Stimulated activated CD8-positive, alpha-beta memory T cell treated with anti-CD3 and anti-CD28 coated beads, Interleukin-15, amount 100 ng/mL, for 1 hour (primary cell): ENCODE measurements around the gene ANKRD12.
"Not testable (repeated sequence)": the region's sequence is repeated elsewhere in the genome, so short reads cannot be mapped to it uniquely, and the experiment has no call there.

ENCODE experiments used
- DNase-seq: peaks from one replicate; pipeline ENCODE4 v3.0.0-alpha.2; 2020; ENCODE audit warnings: low read depth

The ANKRD12 gene

GRCh38 chr18:9136315-9137155 lies at the start of gene ANKRD12:
Gene ANKRD12, plus strand, starts transcription at chr18:9136781. Its CDS starts 45,652 bp downstream, at chr18:9182433.
- DNase-seq: peak; percentile 93

DNA sequence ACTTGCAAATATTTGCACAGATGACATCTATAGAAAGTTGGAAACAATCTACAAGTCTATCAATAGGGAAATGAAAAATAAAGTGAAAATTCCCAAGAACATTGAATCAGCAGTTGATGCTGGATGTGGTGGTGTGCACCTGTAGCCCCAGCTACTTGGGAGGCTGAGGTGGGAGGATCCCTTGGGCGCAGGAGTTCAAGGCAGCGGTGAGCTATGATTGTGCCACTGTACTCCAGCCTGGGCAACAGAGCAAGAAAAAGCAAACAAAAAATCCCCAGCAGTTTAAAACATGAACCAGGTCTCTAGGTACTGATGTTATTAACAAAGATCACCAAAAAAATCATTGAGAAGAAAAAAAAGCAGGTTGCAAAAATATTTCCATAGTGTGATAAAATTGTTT lies 49.4 kb upstream of the ANKRD12 start:
- DNase-seq: no peak

GRCh38 chr18:9088252-9088651 lies 48.3 kb upstream of the ANKRD12 start:
- DNase-seq: no peak

- DNase-seq: not testable (repeated sequence)
Observed at GRCh38 chr18:9088727-9089126, 47.9 kb upstream of the ANKRD12 start.

DNA sequence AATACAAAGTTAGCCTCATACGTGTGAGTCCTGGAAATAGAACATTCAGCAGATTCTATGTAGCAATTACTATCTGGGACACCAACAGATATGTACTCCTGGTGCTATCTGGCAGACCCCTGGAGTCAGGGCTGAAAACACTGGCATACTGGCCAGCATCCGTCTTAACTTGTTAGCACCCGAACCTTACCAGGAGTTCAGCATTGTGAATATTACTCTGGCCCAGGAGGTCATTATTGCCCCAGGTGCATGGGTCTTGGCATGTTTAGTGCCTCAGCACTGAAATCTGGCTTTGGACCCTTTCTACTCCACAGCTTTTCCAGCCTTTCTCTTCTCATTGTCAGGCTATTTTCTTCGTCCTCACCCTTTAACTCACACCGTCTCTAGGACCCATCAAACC lies 46.0 kb upstream of the ANKRD12 start:
- no peak for DNase-seq

DNA sequence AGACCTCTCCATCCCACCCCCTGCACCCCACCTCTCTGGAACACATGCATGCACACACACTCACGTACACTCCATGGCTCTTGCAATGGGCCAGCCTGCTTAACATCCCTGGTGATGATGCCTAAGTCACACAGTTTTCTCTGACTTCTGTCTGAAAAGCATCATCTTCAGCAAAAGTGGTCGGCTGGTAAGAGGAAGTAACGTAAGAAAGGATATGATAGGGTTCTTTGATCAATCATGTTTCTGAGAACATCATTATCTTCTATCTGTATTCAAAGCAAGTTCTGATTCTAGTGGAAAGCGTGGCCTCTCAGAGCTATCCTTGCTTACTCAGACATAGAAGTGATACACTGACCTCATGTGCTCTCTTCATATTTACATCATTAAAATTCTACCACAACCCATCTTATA lies 45.5 kb upstream of the ANKRD12 start:
- no peak for DNase-seq

DNA sequence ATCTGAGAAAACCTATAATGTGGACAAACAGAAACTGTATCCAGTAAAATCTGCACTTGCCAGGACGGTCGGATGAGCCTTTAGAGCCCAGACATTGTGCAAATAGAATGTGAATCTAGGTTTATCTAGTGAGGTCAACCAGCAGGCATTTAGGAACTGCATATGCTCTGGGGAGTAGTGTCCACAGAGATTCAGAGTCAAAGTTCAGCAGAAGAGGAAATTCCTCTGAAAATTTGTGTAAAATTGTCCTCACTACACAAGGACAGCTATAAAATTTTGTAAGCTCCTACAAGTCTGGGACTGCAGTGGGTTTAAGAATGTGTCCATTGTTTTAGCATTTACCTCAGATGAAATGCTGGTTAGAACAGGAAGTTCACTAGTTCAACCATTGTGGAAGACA lies 43.9 kb upstream of the ANKRD12 start:
- no peak for DNase-seq

GRCh38 chr18:9093109-9093508 lies 43.5 kb upstream of the ANKRD12 start:
- not testable (repeated sequence) for DNase-seq

- no peak for DNase-seq
Observed at GRCh38 chr18:9094307-9095226, 42.0 kb upstream of the ANKRD12 start.

DNA sequence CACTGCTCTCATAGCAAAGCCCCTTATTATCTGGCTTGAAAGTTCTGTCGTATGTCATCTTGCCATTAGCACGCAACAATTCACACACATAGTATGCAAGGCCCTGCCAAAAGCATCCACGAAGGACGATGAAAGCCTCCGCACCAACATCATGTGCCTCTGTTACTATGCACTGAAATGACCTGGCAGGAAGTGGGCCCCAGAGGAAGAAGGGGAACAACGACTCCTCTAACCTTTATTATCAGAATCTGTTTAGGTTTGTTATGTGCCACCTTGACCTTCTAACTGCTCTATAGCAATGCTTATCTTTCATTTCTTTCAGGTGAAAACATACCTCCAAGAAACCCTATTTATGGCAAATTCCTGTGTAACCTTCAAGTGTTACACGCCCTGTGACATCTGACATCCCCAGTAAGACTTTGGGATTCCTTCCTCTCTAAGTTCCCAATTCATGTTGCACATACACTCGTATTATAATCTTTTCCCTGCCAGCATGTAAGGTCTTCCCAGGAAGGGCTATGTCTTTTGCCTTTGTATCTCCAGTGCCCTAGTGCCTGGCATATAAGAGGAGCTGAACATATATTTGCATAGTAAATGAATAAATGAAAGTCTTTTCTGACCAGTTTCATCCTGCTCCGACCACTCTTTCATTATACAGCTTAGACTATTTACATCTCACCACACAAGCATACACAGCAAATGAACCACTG lies 41.1 kb upstream of the ANKRD12 start:
- DNase-seq: no peak

- DNase-seq: no peak
Observed at GRCh38 chr18:9096007-9096371, 40.6 kb upstream of the ANKRD12 start.

DNA sequence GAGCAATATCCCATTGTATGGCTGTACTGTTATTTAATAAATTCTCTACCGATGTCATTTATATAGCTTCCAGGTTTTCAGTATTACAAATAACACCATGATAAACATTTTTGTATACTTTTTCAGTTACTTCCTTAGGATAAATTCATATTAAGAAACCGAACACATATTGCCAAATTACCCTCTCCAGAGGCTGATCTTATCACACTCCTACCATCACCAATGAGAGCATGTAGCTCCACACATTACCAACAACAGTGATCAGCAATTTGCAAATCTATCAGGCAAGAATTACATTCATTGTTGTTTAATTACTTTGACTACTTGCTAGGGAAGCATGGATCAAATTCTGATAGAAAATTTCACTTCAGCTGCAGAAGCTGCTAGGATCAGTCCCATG lies 39.9 kb upstream of the ANKRD12 start:
- DNase-seq: no peak

DNA sequence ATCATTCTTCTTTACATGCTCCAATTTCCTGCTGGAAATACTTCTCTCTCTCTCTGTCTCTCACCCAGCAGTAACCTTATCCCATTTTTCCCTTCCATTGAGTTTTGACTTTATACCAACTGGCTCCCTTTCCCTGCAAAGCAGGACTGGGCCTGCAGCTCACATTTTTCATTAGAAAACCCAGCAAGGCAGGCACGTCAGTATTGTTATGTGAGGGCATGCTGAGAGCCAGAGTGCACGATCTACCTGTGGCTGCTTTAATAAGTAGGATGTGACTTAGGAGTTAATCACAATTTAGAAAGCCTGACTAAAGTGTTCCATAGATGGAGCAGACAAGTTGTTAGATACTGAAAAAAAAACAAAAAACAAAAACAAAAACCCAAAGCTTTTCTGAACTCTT lies 39.2 kb upstream of the ANKRD12 start:
- DNase-seq: no peak

- no peak for DNase-seq
Observed at GRCh38 chr18:9100796-9101195, 35.8 kb upstream of the ANKRD12 start.

DNA sequence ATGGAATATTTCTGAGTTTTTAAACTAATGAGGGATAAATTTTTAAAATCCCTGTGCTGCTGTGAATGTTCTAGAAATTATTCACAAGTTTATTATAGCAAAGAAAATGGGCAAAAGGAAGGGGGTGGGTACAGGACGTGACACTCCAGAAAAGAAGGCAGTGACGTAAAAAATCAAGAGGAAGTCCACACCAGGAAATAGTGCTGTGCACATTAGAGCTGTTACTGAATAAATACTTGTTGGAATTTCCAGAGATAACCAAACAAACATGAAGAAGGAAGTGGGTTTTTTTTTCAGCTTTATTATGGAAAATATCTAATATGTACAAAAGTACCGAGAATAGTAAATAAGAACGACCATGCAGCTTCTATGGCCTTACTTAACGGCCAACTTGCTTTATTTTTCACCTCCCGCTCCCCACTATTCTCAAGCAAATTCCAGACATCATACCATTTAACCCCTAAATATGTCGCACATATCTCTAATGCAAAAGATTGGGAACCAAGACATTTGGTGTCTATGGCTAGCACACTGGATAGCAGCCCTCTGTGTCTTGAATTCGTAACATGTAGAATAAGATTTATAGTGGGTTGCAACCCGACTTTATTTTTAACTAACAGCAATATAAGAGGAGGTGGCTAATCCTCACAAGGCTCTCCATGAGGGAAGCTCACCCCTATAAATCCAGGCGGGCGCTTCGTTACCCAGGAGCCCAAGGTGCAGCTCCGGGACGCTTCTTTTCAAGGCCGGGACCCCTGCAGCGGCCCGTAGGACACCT lies 34.7 kb upstream of the ANKRD12 start:
- DNase-seq: no peak

GRCh38 chr18:9102508-9103375 lies 33.8 kb upstream of the ANKRD12 start, which contains the start of gene NDUFV2:
Gene NDUFV2, plus strand, starts transcription at chr18:9102699. Its CDS starts 45 bp downstream, at chr18:9102744.
- peak; percentile 97 for DNase-seq

DNA sequence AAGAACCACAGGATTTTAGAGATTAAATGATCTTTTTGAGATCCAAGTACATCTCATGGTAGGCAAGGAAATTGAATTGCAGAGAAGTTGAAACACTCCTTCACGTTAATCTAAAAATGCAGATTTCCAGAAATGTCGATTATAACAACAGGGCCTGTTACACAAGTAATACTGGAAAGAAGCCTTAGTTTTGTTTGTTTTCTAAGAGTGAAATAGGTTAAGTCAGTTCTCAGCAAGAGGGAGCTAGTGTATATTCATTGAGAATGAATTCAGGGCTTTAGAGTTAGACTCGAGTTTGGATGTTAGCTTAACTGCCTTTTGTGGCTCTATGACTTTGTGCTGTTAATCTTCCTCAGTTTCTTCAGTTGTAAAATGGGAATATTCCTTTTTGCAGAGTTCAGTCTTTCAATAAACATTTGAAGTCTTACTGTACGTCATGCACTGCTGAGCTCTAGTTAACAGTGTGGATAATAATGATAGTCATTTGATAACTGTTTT lies 33.2 kb upstream of the ANKRD12 start:
- no peak for DNase-seq

- no peak for DNase-seq
Observed at GRCh38 chr18:9104244-9104901, 32.2 kb upstream of the ANKRD12 start.

- no peak for DNase-seq
Observed at GRCh38 chr18:9105420-9105819, 31.2 kb upstream of the ANKRD12 start.

- no peak for DNase-seq
Observed at GRCh38 chr18:9106094-9106493, 30.5 kb upstream of the ANKRD12 start.
